Dermis blood vessel endothelial cell (primary cell): ENCODE measurements around the gene C19orf81. TPM values are rescaled to one million over a fixed set of nuclear protein-coding genes. Genes with fewer than 3 reads are reported as not detected.
"Not testable (repeated sequence)": the region's sequence is repeated elsewhere in the genome, so short reads cannot be mapped to it uniquely, and the experiment has no call there.

Source experiments
- DNase-seq: peaks from one replicate; pipeline ENCODE4 v3.0.0; 2010
- total RNA-seq: library from RNA; depleted of rRNA; stranded (reverse); fragments of >200 nt; gene quantifications from 2 replicates; pipeline ENCODE4 v1.2.3, GENCODE V29; 2014

C19orf81 gene
- 0.28 TPM in 1 of 2 replicates, not detected in the other for total RNA-seq

DNA sequence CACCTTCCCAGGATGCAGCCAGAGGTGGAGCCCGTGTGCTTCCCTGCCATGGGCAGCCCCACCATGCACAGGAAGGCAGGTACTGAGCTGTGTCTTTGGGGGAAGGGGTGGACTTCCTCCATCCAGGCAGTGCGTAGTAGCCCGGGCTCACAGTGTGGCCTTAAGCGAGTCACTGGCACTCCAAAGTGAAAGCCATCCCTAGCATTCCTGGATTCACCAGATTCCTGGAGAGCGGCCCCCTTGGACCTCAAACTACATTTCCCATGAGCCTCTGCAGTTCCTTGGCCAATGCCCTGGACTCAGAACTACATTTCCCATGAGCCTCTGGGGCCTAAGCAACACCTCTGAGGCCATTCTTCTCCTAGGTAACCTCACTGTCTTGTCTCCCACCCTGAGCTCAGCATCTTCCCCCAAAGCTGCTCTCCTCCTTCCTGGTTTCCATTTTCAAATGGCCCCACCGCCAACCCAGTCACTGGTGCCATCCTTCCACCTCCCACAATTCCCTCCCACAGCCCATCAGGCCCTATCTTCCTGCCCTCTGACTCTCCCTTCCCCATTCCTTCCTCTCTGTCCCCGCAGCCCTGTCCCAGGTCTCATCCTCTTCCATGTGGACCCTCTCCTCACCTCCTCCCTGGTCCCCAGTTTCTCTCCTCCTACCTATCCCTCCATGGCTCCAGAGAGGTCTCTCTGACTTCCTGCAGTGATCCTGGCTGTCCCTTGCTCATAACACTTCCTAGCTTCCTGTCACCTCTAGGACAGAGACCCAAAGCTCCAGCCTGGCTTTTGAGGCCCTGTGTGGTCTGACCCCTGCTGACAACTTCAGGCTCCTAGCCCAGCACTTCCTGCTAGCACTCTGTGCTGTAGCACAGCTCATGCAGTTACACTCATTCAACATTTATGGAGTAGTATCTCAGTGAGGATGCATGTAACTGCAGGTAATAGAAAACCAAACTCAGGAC is at the start of gene C19orf81:
TSS of gene C19orf81 (plus strand) at position 13 of the 959 bp plus-strand sequence. CDS start at position 13, 0 bp downstream.
- DNase-seq: peak; percentile 51

DNA sequence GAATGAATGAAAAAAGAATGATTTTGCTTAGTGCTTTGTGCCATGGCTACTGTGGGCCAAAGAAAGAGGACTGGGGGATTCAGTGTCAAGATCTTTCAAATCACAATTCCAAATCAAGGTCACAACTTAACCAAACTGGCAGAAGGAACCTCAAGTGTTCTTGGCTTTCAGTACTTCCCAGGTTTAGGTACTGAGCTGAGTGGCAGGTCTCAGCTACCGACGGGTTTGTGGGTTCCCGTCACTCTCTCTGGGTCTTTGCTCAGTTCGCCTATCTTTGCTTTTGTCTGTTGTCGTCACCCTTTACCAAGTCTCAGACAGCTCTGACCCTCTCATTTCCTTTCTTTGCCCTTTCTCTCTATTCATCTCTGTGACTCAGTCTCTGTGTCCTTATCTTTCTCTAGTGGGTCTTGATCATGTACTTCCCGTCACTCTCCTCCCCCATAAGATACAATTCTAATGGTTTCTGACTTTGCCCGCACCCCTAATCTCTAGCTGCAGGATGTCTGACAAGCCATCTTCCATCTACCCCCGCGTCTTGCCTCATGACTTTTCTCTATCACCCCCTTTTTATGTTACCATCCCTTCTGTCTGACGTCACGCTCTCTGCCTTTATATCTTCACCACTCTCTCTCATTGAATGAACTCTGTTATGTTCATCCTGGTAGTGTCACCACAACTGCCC is 47.7 kb upstream of the C19orf81 start:
- no peak for DNase-seq

DNA sequence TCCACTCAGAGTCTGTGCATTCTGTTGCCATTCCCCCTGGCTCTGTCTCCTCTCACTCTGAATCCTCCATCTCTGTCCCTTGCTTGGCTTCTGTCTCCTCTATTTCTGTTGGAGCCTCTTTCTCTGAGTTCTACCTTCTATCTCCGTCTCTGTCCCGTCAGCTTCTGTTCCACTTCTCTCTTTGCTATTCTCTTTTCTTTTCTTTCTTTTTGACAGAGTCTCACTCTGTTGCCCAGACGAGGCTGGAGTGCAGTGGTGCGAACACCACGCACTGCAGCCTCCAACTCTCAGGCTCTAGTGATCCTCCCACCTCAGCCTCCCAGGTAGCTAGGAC is 47.2 kb upstream of the C19orf81 start:
- DNase-seq: no peak

DNA sequence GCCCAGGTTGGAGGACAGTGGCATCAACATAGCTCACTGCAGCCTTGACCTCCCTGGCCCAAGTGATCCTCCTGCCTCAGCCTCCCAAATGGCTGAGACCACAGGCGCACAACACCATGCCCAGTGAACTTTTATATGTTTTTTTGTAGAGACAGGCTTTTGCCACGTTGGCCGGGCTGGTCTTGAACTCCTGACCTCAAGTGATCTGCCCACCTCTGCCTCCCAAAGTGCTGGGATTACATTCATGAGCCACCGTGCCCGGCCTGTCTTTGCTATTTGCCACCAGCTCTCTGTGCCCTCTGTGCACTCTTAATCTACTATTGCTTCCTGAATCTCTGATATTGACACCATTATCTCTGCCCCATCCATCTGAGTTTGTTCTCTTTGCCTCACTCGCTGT is 46.7 kb upstream of the C19orf81 start:
- no peak for DNase-seq

DNA sequence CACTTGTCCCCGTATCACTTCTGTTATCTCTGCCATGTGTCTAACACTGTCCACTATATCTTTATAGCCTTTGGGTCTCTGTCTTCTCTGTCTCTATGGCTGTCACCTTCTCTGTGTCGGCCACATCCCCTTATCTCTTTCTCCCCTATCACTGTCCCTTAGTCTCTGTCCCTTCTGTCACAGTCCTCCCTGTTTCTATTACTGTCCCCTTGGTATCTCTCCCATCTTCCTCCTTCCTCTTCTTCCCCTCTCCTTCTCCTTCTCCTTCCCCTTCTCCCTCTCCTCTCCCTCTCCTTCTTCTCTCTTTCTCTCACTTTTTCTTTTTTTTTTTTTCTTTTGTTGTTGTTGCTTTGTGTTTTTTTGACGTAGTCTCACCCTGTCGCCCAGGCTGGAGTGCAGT is 46.3 kb upstream of the C19orf81 start:
- DNase-seq: no peak

DNA sequence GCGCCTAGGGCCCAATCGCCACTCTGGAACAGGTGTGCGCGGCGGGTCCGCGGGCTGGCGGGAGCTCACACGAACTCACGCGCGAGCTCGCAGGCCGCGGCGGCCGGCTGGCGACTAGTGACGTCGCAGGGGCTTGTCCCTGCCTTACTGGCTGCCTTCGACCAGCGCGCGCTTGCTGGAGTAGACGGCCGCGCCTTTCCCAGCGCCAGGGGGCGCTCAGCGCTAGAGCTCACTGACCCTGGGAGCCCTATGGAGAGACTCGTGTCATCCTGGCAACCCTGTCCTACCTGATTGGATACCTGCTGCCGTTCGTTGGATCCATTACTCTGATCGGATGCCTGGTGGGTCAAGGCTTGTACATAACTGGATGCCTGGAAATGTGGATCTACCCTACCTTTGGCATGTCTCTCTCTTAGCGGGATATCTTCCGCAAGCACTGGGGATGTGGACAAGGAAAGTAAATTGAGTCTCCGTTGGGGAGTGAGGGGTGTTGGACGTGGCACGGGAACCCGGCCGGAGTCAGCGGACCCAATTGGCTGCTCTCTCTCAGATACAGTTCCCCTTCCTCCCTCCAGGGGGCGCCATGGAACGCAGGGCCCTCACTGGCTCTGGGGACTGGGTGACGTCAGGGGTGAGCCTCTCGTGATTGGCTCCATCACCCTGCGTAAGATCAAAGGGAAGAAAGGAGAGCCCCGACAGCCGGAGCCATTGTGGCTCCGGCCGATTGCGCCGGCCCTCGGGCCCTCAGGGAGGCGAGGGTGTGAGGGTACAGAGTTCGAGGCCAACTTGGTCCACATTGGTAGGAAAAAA is 44.8 kb upstream of the C19orf81 start:
- not testable (repeated sequence) for DNase-seq

DNA sequence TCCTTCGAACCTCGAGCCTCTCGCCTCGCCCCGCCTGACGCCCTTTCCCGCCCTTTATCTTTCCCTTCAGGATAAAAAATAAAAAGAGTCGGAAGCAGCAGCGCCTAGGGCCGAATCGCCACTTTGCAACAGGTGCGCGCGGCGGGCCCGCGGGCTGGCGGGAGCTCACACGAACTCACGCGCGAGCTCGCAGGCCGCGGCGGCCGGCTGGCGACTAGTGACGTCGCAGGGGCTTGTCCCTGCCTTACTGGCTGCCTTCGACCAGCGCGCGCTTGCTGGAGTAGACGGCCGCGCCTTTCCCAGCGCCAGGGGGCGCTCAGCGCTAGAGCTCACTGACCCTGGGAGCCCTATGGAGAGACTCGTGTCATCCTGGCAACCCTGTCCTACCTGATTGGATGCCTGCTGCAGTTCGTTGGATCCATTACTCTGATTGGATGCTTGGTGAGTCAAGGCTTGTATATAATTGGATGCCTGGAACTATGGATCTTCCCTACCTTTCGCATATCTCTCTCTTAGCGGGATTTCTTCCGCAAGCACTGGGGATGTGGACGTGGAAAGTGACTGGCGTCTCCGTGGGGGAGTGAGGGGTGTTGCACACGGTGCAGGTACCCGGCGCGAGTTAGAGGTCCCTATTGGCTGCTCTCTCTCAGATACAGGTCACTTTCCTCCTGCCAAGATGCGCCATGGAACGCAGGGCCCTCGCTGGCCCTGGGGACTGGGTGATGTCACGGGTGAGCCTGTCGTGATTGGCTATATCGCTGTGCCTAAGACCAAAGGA is 43.0 kb upstream of the C19orf81 start:
- DNase-seq: peak; percentile 29

DNA sequence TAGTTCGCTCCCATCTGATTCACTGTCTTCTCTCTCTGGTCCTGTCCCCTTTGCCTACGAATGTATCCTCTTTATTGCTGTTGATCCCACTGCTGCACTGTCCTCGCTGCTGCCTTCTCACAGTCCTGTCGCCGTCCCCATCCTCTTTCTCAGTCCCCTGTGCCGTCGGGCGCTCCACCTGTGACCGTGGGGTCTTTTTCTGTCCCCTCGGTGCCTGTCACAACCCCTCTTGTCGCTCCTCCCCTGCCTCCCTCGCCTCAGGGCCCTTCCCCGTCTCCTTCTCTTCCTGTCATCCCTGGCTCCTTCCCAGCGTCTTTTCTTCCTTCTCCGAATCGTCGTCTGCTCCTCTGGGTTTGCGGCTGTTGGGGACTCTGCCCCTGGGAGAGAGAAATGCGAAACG is 41.9 kb upstream of the C19orf81 start:
- no peak for DNase-seq

DNA sequence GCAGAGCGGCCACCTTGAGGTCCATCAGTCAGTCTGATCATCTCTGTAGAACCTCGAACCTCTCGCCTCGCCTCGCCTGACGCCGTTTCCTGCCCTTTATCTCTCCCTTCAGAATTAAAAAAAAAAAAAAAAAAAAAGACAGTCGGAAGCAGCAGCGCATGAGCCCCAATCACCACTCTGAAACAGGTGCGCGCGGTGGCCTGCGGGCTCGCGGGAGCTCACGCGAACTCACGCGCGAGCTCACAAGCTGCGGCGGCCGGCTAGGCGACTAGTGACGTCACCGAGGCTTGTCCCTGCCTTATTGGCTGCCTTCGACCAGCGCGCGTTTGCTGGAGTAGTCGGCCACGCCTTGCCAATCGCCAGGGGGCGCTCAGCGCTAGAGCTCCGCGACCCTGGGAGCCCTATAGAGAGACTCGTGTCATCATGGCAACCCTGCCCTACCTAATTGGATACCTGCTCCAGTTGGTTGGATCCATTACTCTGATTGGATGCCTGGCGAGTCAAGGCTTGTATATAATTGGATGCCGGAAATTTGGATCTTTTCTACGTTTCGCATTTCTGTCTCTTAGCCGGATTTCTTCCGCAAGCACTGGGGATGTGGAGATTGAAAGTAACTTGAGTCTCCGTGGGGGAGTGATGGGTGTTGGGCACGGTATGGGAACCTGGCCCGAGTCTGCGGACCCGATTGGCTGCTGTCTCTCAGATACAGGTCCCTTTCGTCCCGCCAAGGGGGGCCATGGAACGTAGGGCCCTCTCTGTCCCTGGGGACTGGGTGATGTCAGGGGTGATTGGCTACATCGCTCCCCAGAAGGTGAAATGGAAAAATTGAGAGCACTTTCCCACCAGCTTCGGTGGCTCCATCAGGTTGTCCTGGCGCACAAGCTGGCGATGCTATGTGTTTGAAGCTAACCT is 41.1 kb upstream of the C19orf81 start:
- DNase-seq: peak; percentile 94

DNA sequence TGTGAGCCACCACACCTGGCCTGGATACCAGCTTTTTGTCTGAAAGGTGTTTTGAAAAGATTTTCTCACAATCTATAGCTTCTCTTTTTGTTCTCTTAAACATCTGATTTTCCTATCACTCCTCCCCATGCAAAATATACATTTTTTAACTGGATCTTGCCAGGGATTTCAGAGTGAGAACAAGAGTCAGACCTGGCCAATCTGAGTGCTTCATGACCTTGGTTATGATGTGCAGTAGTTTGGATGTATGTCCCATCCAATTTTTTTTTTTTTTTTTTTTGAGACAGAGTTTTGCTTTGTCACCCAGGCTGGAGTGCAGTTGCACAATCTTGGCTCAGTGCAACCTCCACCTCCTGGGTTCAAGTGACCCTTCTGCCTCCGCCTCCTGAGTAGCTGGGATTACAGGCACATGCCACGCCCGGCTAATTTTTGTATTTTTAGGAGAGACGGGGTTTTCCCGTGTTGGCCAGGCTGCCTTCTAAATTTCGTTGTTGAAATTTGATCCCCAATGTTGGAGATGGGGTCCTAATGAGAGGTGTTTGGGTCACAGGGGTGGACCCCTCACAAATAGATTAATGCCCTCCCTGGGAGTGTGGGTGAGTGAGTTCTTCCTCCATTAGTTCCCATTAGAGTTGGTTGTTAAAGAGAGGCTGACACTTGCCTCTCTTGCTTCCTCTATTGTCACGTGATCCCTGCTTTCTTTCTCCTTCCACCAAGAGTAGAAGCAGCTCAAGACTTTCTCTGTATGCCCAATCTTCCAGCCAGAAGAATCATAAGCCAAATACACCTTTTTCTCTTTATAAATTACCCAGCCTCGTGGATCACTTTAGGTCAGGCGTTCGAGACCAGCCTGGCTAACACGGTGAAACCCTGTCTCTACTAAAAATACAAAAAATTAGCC is 36.5 kb upstream of the C19orf81 start:
- not testable (repeated sequence) for DNase-seq

DNA sequence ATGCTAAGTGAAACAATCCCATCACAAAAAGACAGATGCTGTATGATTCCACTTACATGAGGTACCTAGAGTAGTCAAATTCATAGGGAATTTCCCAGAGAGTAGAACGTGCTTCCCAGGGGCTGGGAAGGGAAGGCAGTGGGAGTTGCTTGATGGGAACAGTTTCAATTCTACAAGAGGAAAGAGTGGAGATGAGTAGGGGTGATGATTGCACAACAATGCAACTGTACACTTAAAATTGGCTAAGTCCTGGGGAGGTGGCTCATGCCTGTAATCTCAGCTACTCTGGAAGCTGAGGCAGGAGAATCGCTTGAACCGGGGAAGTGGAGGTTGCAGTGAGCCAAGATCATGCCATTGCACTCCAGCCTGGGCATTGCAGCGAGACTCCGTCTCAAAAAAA is 30.9 kb upstream of the C19orf81 start:
- DNase-seq: not testable (repeated sequence)

DNA sequence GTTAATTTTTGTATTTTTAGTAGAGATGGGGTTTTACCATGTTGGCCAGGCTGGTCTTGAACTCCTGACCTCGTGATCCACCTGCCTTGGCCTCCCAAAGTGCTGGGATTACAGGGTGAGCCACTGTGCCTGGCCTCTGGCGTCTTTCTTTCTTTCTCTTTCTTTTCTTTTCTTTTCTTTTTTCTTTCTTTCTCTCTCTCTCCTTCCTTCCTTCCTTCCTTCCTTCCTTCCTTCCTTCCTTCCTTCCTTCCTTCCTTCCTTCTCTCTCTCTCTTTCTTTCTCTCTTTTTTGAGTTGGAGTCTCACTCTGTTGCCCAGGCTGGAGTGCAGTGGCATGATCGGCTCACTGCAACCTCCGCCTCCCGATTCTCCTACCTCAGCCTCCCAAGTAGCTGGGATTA is 30.1 kb upstream of the C19orf81 start:
- DNase-seq: not testable (repeated sequence)

DNA sequence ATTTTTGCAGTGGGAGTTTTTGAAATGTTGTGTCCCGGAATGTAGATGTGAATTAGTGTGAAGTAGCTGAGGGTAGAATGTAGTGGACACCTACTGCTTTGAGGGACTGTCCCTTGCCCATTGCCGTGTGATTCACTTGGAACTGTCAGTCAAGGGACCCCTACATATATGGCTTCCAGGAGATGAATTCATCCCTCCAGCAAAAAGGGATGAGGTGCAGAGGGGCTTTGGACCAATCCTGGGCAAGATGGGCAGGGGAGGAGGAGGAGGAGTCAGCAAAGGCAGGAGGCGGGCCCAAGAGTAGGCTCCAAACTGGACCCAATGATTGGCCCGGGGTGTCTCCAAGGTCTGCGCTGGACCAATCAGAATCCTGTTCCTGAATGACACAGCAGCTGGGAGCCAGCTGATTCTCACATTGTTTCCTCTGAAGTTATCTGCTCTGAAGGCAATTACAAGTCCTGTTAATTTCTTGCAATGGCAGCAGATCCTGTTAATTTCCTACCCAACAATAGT is 28.8 kb upstream of the C19orf81 start:
- DNase-seq: not testable (repeated sequence)

DNA sequence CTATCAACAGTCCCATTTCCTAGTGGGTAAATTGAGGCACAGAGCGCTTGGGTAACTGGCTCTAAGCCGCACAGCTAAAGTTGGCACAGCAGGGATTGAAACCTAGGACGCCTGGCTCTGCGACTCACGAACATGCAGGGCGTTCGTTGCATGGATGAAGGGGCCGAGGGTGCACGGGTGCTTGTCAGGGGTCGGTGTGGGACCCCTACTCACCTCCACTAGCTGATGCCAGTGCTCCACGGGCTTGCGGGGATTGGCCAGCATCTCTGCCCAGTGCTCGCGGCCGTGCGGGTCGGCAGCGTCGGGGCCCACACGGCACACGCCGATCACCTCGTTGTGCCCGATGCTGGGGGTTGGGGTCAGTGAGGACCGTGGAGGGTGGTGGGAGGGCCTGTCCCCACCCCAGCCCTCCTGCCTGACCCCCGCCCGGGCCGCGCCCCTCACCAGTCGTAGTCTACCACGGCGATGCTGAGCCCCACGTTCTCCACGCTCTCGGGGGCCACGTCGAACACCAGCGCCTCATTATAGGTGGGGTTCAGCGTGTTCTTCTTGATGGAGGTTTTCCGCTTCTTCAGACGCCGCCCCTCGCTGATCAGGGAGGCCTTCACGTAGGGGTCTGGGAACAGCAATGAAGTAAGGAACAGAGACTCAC is 24.2 kb upstream of the C19orf81 start:
- no peak for DNase-seq

DNA sequence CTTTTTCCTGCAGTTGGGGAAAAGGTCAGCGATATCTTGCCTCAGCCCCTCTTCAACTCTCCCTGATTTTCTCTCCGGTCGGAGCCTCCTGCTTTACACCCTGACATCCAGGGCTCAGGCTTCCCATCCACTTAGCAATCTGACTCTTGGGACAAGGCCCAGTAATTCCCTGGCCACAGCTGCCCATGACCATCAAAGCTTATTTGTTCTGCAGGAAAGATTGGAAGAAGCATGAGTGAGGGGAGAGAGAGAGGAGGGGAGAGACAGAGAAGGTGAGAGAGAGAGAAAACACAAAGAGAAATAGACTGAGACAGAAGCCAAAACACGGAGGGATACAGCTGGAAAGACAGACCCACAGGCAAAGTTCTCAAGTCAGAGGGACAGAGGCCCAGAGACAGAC is 23.2 kb upstream of the C19orf81 start:
- no peak for DNase-seq

DNA sequence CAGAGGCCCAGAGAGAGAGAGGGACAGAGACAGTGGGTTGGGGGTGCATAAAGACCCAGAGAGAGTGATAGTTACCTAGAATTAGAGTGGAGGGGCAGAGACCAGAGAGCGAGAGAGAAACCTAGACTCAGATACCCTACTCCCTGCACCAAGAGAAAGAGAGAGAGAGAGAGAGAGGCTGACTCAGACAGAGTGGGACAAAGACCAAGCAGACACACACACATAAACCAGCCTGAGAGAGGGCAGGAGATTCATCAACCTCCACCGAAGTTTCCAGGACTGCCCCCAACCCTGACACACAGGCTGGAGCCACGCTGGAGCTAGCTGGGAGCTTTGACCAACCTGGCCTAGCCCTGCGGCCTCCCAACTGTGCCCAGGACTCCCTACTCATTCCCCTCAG is 22.4 kb upstream of the C19orf81 start:
- no peak for DNase-seq

DNA sequence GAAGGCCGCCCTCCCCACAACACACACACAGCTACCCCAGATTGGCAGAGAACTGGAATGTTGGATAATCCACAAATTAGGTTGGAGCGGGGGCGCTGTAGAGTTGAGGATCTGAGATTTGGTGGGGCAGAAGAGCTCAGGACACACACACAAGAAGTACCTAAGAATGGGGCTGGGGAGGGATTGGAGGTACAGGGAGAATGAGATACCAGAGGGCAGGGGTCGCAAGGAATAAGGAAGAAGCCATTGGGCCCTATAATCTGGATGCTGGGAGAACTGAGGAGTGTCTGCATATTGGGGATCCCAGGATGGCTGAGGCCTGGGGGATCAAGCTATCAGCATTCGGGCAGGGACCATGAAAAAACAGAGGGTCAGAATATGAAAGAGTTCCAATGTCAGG is 21.1 kb upstream of the C19orf81 start:
- DNase-seq: no peak

DNA sequence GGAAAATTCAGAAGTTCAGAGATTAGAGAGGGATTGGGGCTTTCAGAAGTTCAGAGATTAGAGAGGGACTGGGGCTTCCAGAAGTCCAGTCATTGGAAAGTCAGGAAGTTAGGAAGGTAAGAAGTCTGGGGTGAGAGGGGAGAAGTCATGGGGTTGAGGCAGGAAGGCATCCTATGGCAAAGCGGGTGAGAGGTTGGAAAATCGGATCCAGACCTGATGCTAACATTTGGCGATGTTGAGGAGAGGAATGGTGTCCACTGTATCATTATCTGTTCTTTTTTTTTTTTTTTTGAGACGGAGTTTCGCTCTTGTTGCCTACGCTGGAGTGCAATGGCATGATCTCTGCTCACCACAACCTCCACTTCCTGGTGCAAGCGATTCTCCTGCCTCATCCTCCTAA is 20.7 kb upstream of the C19orf81 start:
- no peak for DNase-seq

DNA sequence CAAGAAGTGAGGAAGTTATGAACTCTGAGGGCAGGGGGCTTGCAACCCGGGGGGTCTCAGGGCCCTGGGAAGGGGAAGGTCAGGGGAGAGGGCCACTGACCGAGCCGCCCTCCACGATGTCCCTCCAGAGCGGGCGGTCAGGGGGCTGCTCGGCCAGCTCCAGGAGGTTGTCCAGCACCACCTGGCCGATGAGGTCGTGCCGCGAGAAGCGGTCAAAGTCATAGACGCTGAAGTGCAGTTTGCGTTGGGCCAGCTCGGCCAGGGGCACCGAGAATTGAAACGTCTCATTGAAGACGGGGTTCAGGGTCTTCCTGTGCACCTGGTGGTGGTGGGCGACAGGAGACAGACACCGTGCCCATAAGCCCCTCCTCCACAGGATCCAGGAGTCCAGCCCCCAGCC is 20.1 kb upstream of the C19orf81 start:
- no peak for DNase-seq
